GM21360 (cell line): ENCODE measurements around the gene CSTB.

Experiments
- ATAC-seq: cut with Tn5 transposase; IDR thresholded peaks from one replicate; pipeline ENCODE4 v1.9.1; 2021; ENCODE audit warnings: mild to moderate bottlenecking, moderate library complexity; ENCODE audit not compliant: unreplicated experiment

The CSTB gene

GRCh38 chr21:43752758-43753438, 23.2 kb downstream of the CSTB start:
- ATAC-seq = no peak

- no peak for ATAC-seq
These were observed 24.0 kb downstream of the CSTB start for GRCh38 chr21:43751955-43752591.

DNA sequence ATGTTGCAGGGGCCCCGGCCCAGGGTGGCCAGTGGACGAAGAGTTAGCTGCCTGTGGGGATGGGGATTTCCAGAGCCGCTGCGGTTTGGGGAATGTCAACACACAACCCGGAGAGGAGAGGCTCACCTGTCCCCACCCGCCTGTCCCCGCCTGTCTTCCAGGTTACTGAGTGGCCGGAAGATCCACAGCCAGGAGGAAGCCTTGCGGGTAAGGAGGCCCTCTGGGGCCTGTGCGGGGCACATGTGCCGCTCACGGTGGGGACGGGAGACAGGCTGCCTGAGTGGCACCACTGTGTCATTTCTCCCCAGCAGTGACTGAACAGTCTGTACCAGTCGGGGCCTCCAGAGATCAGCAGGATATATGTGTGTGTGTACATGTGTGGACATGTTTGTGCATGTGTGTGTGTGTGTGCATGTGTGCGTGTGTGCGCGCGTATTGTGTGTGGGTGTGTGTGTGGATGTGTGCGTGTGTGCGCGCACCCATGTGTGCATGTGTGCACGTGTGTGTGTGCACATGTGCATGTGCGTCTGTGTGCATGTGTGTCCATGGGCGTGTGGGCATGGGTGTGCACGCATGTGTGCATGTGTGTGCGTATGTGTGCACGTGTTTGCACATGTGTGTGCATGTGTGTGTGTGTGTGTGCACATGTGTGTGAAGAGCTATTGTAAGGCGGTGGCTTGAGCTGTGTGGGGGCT, 25.6 kb downstream of the CSTB start:
- no peak for ATAC-seq

DNA sequence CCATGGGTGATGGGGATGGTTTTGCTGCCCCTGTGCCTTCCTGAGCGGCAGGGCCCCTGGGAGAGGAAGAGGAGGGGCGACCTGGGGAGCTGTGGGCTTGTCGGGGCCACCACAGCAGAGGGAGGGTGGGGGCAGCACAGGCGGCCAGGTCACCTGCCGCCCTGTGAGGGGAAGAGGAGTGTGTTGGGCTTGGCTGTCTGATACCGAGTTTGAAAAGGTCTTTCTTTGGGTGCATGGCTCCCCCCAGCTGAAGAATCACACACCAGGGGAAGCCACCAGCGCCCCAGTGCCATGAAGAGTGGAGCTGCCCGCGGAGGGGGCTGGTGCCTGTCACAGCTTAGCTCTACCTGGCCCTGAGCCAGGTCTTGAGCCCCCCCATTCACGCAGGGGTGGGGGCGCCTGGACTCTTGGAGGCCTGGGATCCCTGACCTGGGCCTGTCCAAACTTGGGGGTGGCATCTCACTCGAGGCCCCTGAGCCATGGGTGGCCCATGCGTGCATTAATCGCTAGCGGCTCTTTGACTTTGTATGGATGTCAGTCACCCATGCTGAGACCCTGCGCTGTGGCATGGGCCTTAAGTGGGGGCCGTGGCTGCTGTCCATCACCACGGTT, 26.4 kb downstream of the CSTB start:
- ATAC-seq = no peak

DNA sequence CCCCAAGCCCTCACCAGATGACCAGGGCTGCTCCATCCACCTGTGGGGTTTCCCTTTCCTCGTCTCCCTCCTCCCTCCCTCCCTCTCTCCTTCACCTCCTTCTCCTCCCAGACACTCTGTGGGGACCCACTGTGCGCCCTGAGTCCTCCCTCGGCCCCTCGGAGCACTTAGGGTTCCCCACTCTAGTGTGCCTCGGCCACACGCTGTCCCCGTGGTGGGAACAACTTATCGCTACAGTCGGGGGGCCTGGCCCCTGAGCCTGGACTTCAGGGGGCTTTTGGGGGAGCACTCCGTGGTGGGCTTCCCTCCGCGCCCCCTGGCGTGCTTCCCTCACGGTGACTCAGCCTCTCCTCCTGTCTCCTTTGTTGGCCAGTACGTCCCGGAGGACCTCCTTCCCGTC, 27.5 kb downstream of the CSTB start:
- no peak for ATAC-seq

GRCh38 chr21:43745772-43746517, 30.2 kb downstream of the CSTB start:
- no peak for ATAC-seq

DNA sequence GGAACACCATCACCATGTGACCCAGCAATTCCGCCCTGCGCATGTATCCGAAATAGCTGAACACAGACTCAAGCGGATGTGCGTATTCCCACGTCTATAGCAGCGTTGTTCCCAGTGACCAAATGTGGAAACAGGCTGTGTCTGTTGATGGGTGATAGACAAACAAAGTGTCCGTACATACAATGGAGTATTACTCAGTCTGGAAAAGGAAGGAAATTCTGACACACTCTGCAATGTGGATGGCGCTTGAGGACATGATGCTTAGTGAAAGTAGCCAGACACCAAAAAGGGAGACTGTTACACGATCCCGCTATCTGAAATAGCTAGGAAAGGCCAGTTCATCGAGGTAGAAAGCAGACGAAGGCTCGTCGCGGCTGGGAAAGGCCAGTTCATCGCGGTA, 31.4 kb downstream of the CSTB start:
- no peak for ATAC-seq

DNA sequence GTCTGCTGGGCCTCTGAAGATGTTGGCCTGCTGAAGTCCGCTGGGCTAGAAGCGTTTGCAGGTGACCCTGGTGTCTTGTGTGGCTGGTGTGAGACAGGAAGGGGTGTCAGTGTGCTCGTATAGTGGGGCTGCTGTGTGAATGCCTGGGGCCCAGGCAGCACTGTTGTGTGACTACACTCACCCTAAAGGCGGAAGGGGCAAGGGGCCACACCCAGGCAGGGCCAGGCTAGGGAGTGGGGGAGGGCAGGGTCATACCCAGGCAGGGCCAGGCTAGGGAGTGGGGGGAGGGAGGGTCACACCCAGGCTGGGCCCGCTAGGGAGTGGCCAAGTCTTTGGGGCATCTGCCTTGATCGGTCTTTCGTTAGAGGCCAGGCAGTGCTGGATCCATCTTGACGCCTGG, 32.2 kb downstream of the CSTB start:
- ATAC-seq = no peak

DNA sequence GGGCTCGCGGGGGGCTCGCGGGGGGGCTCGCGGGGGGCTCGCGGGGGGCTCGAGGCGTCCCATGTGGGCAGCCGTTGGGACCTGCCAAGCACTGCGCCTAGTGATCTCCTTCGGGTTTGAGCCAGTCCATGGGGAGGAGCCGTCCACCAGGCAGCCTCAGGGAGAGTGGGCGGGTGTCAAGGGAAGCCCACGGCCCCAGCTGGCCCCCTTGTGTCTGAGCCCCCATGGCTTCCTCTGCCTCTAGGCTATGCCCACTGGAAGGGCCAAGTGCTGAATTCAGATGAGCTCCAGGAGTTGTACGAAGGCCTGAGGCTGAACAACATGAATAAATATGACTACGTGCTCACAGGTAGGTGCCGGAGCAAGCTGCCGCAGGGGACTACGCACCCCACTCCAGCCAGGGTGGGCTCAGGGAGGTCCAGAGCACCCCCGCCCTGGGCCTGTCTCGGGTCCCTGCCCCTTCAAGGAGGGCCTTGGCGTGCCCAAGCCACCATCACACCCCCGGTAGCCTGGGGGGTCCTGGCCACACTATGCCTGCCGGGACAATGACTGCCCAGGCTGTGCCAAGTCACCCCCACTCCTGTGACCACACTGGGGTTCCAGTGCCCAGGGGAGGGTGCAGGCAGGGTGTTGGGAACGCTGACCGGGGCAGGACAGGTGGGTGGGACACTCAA, 34.5 kb downstream of the CSTB start:
- no peak for ATAC-seq

DNA sequence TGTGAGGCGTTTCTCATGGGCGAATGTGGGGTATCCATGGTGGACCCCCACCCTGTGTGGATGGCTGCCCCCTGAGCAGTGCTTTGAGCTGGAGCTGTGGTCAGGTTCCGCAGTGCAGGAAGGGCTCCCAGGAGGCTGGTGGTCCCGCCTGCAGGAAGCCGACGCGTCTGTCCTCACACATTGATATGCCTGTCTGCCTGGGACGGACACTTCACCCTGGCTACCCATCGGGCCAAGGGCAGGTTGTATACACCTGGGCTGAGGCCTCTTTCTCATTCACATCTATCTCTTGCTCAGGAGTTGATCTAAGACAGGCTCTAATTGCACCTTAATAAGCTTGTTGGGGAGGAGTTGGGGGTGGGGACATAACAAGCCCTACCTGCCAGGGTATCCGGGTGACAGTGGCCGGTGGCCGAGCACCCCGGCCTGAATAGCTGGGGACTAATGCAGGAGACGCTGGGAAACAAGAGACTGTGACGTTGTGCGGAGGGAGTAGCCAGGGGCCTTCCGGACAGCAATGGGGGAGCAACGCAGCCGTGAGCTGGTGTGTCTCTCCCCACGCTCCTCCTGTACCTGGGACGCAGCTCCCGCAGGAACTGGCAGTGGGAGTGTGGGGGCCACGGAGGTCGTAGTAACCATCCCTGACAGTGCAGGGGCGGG, 35.5 kb downstream of the CSTB start:
- ATAC-seq = no peak

DNA sequence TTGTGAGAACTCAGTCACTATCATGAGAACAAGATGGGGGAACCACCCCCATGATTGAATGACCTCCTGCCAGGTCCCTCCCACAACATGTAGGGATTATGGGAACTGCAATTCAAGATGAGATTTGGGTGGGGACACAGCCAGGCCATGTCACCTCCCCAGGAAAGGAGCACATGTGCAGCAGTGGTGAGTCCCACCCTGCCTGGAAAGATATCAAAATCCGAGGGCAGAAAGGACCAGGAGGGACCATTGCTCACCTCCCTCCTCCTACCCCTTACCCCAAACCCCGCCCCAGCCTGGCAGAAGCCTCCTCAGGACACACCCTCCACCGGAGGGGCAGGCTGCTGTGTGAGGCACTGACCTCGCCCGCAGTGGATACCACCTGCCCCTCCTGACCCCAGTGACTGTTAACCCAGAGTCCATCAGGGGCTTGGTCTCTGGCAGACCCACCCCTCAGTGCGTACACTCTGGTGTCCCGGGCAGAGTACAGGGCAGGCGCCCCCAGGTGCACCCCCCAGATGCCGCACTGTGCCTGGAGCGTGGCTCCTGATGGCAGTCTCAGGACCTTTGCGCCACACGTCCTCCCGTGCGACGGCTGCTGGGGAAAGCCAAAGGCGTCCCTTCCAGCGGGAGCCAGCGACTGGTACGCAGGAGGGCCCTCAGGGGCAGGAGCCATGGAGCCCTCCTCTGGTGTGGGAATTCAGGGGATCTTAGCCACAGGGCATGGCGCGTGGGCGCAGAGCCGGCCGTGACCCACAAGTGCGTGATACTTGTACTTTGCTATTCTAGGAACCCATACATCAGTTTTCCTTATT, 36.3 kb downstream of the CSTB start:
- no peak for ATAC-seq

- ATAC-seq = no peak
These were observed 38.8 kb downstream of the CSTB start for GRCh38 chr21:43737158-43737950.

GRCh38 chr21:43736224-43736883, 39.8 kb downstream of the CSTB start:
- ATAC-seq = no peak

DNA sequence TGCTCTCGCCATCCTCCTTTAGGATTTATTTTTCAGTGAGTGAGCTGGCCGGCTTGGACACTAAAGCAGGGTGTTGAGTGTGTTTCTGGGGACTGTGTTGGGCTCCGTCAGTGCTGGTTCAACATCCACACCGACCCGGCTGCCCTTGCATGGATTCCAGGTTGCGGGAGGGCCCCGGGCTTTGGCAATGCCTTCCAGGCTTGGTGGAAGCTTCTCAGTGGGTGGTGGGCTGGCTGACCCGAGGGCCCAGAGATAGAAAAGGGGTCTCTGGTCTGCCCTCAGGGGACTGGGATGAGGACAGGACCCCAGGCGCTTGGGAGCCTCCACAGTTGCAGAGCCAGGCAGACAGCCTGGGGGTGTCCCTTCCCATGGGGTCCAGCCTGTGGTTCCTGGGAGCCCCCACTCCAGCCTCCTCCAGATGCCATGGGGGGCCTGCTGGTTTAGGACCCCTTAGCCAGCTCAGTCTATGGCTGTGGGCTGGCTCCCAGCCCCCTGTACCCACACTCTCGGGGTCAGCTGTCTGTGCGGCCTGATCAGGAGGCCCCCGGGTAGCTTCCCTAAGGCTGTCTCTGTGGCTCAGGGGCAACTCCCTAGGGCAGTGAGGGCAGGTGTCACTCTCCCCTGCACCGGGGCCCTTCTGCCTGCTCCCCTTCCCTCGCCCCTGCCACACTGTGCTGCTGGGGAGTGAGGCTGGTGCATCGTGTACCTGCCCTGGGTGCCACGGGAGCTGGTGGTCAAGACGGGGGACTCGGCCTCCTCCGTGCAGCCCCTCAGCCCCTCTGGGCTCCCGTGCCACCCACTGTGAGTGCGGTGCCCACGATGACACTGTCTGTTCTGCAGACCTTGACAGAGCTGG, 40.6 kb downstream of the CSTB start:
- ATAC-seq = no peak

DNA sequence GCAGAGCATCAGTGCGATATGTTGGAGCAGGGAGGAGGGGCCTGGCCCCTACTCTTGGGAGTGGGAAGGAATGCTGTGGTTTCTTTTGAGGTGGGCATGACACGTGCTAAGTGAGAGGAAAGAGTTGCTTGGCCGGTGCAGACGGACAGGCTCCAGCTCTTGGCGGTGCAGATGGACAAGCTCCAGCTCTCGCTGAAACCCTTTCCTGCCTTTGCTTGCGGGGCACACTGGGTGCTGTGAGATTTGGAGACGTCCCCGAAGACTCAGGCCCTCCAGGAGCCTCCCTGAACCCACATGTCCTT, 41.2 kb downstream of the CSTB start:
- ATAC-seq = no peak

GRCh38 chr21:43734131-43734927, 41.8 kb downstream of the CSTB start:
- no peak for ATAC-seq
